ENCODE data around the gene NAP1L4.

- no peak for TF ChIP-seq POLR2A (IDR thresholded peaks at IDR 0.05)
- TF ChIP-seq CTCF (IDR thresholded peaks at IDR 0.05) = no peak
Observed at GRCh38 chr11:2963112-2963754, 28.9 kb downstream of the NAP1L4 start.
